OCI-LY3 (cell line): ENCODE measurements around the gene KRTAP10-2.

Experiments used
- H2AFZ ChIP-seq: fragments of 200-600, 300-600 bp; shearing (Covaris generic); 2 replicates; pipeline ENCODE4 v1.6.0; 2014; ENCODE audit warnings: antibody characterized with exemption, low read depth, low read length
- H3K27ac ChIP-seq: fragments of 200-600, 300-600 bp; sonication (generic); 2 replicates; pipeline ENCODE4 v1.5.1; 2014; ENCODE audit warnings: mild to moderate bottlenecking, low read length, moderate library complexity, mixed read lengths
- H3K27me3 ChIP-seq: fragments of 200-600, 300-600 bp; sonication (generic); 2 replicates; pipeline ENCODE4 v1.6.1; 2014; ENCODE audit warnings: low read depth, low read length, mixed read lengths
- H3K36me3 ChIP-seq: fragments of 200-600, 300-600 bp; sonication (generic); replicated peaks from 2 replicates; pipeline ENCODE3; 2014; ENCODE audit warnings: low read depth, low read length, mixed read lengths
- H3K4me1 ChIP-seq: fragments of 300-600, 200-600 bp; sonication (generic); 2 replicates; pipeline ENCODE4 v1.6.1; 2014; ENCODE audit warnings: low read length, mixed read lengths
- H3K4me2 ChIP-seq: fragments of 200-600, 300-600 bp; sonication (generic); 2 replicates; pipeline ENCODE4 v1.6.1; 2014; ENCODE audit warnings: low read length, mixed read lengths
- H3K4me3 ChIP-seq: fragments of 300-600, 200-600 bp; sonication (generic); 2 replicates; pipeline ENCODE4 v1.5.1; 2014; ENCODE audit warnings: antibody characterized with exemption, mild to moderate bottlenecking, low read length, moderate library complexity
- H3K79me2 ChIP-seq: fragments of 300-600, 200-600 bp; shearing (Covaris generic); 2 replicates; pipeline ENCODE4 v1.6.1; 2014; ENCODE audit warnings: mild to moderate bottlenecking, low read length, mixed read lengths
- H3K9ac ChIP-seq: fragments of 300-600, 200-600 bp; shearing (Covaris generic); 2 replicates; pipeline ENCODE4 v1.6.0; 2014; ENCODE audit warnings: mild to moderate bottlenecking, low read length, moderate library complexity
- H3K9me3 ChIP-seq: fragments of 200-600, 300-600 bp; shearing (Covaris generic); 2 replicates; pipeline ENCODE4 v1.6.1; 2014; ENCODE audit warnings: low read length, mixed read lengths; ENCODE audit not compliant: insufficient read depth
- H4K20me1 ChIP-seq: fragments of 200-600, 300-600 bp; sonication (generic); 2 replicates; pipeline ENCODE4 v1.6.1; 2016; ENCODE audit warnings: low read length, mixed read lengths; ENCODE audit not compliant: insufficient read depth
- CTCF ChIP-seq: fragments of 200-600, 300-600 bp; sonication (generic); IDR thresholded peaks from 2 replicates; pipeline ENCODE4 v1.5.1; 2014; ENCODE audit warnings: antibody characterized with exemption, low read length, low read depth
- EZH2phosphoT487 ChIP-seq: fragments of 200-600 bp; shearing (Covaris generic); IDR thresholded peaks from 2 replicates; pipeline ENCODE4 v1.6.1; 2018; ENCODE audit warnings: antibody characterized with exemption, mixed run types, low read depth

KRTAP10-2 gene

GRCh38 chr21:44514746-44515358, 36.5 kb downstream of the KRTAP10-2 start:
- Histone ChIP-seq H3K4me3 (no peak overlapping the region), H3K27me3 (no peaks in the 10 kb centered on the region; the same call in none of the 2 replicates), H2AFZ (no peak overlapping the region), H3K36me3 (no peaks in the 10 kb centered on the region), H3K9me3 (no peaks in the 10 kb centered on the region), H4K20me1 (no peaks in the 10 kb centered on the region), H3K9ac (no peak overlapping the region), H3K4me1 (peaks cover 3% of the 10 kb centered on the region; the same call in 1 of the 2 replicates), H3K79me2 (no peaks in the 10 kb centered on the region), H3K4me2 (no peak overlapping the region), H3K27ac (no peak overlapping the region)
- TF ChIP-seq CTCF (no peak), EZH2phosphoT487 (no peak)

- H4K20me1 ChIP-seq, result no peaks in the 10 kb centered on the region
- no peak overlapping the region for H3K4me2 ChIP-seq
- H3K27ac ChIP-seq, result no peak overlapping the region
- H3K9ac ChIP-seq, result no peak overlapping the region
- no peaks in the 10 kb centered on the region for H3K36me3 ChIP-seq
- TF ChIP-seq EZH2phosphoT487 (no peak), CTCF (no peak)
- no peak overlapping the region for H3K4me3 ChIP-seq
- no peaks in the 10 kb centered on the region for H3K79me2 ChIP-seq
- H3K9me3 ChIP-seq, result no peaks in the 10 kb centered on the region
- peaks cover 3% of the 10 kb centered on the region; the same call in 1 of the 2 replicates for H3K4me1 ChIP-seq
- no peak overlapping the region for H2AFZ ChIP-seq
- H3K27me3 ChIP-seq, result no peaks in the 10 kb centered on the region; the same call in none of the 2 replicates
Measured at GRCh38 chr21:44514218-44514520, 37.1 kb downstream of the KRTAP10-2 start.

- Histone ChIP-seq H3K9ac (no peak overlapping the region), H4K20me1 (no peaks in the 10 kb centered on the region), H2AFZ (no peak overlapping the region), H3K4me1 (peaks cover 3% of the 10 kb centered on the region; the same call in 1 of the 2 replicates), H3K27ac (no peak overlapping the region), H3K4me2 (no peak overlapping the region), H3K9me3 (no peaks in the 10 kb centered on the region), H3K27me3 (no peaks in the 10 kb centered on the region; the same call in none of the 2 replicates), H3K79me2 (no peaks in the 10 kb centered on the region), H3K4me3 (no peak overlapping the region), H3K36me3 (no peaks in the 10 kb centered on the region)
- TF ChIP-seq EZH2phosphoT487 (no peak), CTCF (no peak)
Measured at GRCh38 chr21:44513389-44514217, 37.7 kb downstream of the KRTAP10-2 start.

GRCh38 chr21:44512496-44513388, 38.6 kb downstream of the KRTAP10-2 start:
- no peaks in the 10 kb centered on the region; the same call in none of the 2 replicates for H3K27me3 ChIP-seq
- H3K36me3 ChIP-seq, result no peaks in the 10 kb centered on the region

More at GRCh38 chr21:44512496-44513388, 38.6 kb downstream of the KRTAP10-2 start:
- Histone ChIP-seq H3K4me2 (no peak overlapping the region), H3K27ac (no peak overlapping the region), H3K4me3 (no peak overlapping the region), H2AFZ (no peak overlapping the region), H4K20me1 (no peaks in the 10 kb centered on the region), H3K9ac (no peak overlapping the region), H3K9me3 (no peaks in the 10 kb centered on the region), H3K4me1 (peaks cover 3% of the 10 kb centered on the region; the same call in 1 of the 2 replicates), H3K79me2 (no peaks in the 10 kb centered on the region)
- TF ChIP-seq CTCF (no peak), EZH2phosphoT487 (no peak)
